HG03159 (cell line): ENCODE data around the gene MRPS9.

Experiments
- ATAC-seq: cut with Tn5 transposase; IDR thresholded peaks from one replicate; pipeline ENCODE4 v1.9.1; 2021; ENCODE audit warnings: mild to moderate bottlenecking, moderate library complexity; ENCODE audit not compliant: unreplicated experiment

The MRPS9 gene

DNA sequence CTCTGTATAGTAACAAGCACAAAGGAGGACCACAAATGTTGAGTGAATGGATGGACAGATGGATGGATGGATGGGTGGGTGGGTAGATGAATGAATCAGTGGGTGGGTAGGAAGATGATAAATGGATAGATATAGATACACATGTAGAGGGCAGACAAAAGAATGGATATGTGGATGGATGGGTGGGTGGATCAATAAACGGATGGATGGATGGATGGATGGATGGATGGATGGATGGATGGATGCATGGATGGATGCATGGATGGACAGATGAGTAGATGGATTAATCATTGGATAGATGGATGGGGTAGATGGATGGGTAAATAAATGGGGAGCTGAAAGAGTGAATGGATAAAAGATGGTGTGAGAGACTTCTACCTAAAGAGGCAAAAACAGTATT is 111.4 kb downstream of the MRPS9 start:
- no peak for ATAC-seq
